Measurements from ENCODE around the gene IRF6.

Gene IRF6

GRCh38 chr1:209805875-209806760 lies at the start of gene IRF6:
TSS of gene IRF6 (minus strand) at chr1:209806142. CDS start at chr1:209801413, 4,729 bp downstream.
- no peak for DNase-seq (ENCODE audit: low read depth in 2 of 2)

GRCh38 chr1:209855623-209856022 lies 49.7 kb upstream of the IRF6 start:
- DNase-seq (ENCODE audit: low read depth in 2 of 2): no peak

- no peak for DNase-seq (ENCODE audit: low read depth in 2 of 2)
Measured at GRCh38 chr1:209855006-209855405, 49.1 kb upstream of the IRF6 start.

- no peak for DNase-seq (ENCODE audit: low read depth in 2 of 2)
Measured at GRCh38 chr1:209854196-209854595, 48.3 kb upstream of the IRF6 start.

GRCh38 chr1:209853676-209854075 lies 47.7 kb upstream of the IRF6 start:
- DNase-seq (ENCODE audit: low read depth in 2 of 2): no peak

GRCh38 chr1:209850342-209850979 lies 44.5 kb upstream of the IRF6 start:
- DNase-seq (ENCODE audit: low read depth in 2 of 2): peak; percentile 62 to 64

- DNase-seq (ENCODE audit: low read depth in 2 of 2): no peak
Measured at GRCh38 chr1:209849388-209849787, 43.4 kb upstream of the IRF6 start.

GRCh38 chr1:209845408-209845725 lies 39.4 kb upstream of the IRF6 start:
- DNase-seq (ENCODE audit: low read depth in 2 of 2): no peak

- no peak for DNase-seq (ENCODE audit: low read depth in 2 of 2)
Measured at GRCh38 chr1:209844695-209845407, 38.9 kb upstream of the IRF6 start.

GRCh38 chr1:209840611-209841010 lies 34.7 kb upstream of the IRF6 start:
- no peak for DNase-seq (ENCODE audit: low read depth in 2 of 2)

- peak; percentile 82 to 84 for DNase-seq (ENCODE audit: low read depth in 2 of 2)
Measured at GRCh38 chr1:209839875-209840546, 34.1 kb upstream of the IRF6 start.

GRCh38 chr1:209838537-209838936 lies 32.6 kb upstream of the IRF6 start:
- DNase-seq (ENCODE audit: low read depth in 2 of 2): no peak

GRCh38 chr1:209837671-209838070 lies 31.7 kb upstream of the IRF6 start:
- DNase-seq (ENCODE audit: low read depth in 2 of 2): no peak

- DNase-seq (ENCODE audit: low read depth in 2 of 2): peak; percentile 51 to 60
Measured at GRCh38 chr1:209835782-209836298, 29.9 kb upstream of the IRF6 start.

GRCh38 chr1:209831615-209832014 lies 25.7 kb upstream of the IRF6 start:
- DNase-seq (ENCODE audit: low read depth in 2 of 2): peak in 1 of 2 experiments; percentile 40

- no peak for DNase-seq (ENCODE audit: low read depth in 2 of 2)
Measured at GRCh38 chr1:209830722-209831121, 24.8 kb upstream of the IRF6 start.

- no peak for DNase-seq (ENCODE audit: low read depth in 2 of 2)
Measured at GRCh38 chr1:209829716-209830115, 23.8 kb upstream of the IRF6 start.

- DNase-seq (ENCODE audit: low read depth in 2 of 2): peak; percentile 90
Measured at GRCh38 chr1:209827384-209828262, 21.7 kb upstream of the IRF6 start, which contains the start of gene UTP25. TSS of gene UTP25 (plus strand) at chr1:209827972. CDS start at chr1:209828064, 92 bp downstream.

GRCh38 chr1:209825591-209826434 lies 19.9 kb upstream of the IRF6 start:
- no peak for DNase-seq (ENCODE audit: low read depth in 2 of 2)
